HG02623 (cell line): ENCODE data around the gene EOGT.

Experiments
- ATAC-seq: cut with Tn5 transposase; IDR thresholded peaks from one replicate; pipeline ENCODE4 v1.9.1; 2021; ENCODE audit warnings: moderate library complexity; ENCODE audit not compliant: unreplicated experiment

Gene EOGT

GRCh38 chr3:69013253-69014021, at the start of gene EOGT:
Gene EOGT (minus strand): TSS chr3:69013684. CDS start chr3:69009846, 3,838 bp downstream.
- ATAC-seq: peak; percentile 82

- no peak for ATAC-seq
Observed at GRCh38 chr3:69059688-69060087, 46.2 kb upstream of the EOGT start.

- no peak for ATAC-seq
Observed at GRCh38 chr3:69058947-69059224, 45.4 kb upstream of the EOGT start.

GRCh38 chr3:69058180-69058946, 44.9 kb upstream of the EOGT start:
- ATAC-seq: peak; percentile 99

GRCh38 chr3:69052472-69052898, 39.0 kb upstream of the EOGT start:
- no peak for ATAC-seq

GRCh38 chr3:69051756-69052471, 38.4 kb upstream of the EOGT start, which contains the start of gene TMF1:
Gene TMF1 (minus strand): TSS chr3:69052333. CDS start chr3:69052086, 247 bp downstream.
- peak; percentile 97 for ATAC-seq

- no peak for ATAC-seq
Observed at GRCh38 chr3:69048990-69049389, 35.5 kb upstream of the EOGT start.

GRCh38 chr3:69044608-69045007, 31.1 kb upstream of the EOGT start:
- ATAC-seq: no peak

GRCh38 chr3:69033470-69033869, 20.0 kb upstream of the EOGT start:
- ATAC-seq: no peak

- ATAC-seq: no peak
Observed at GRCh38 chr3:69032737-69033136, 19.3 kb upstream of the EOGT start.

- ATAC-seq: no peak
Observed at GRCh38 chr3:69032142-69032541, 18.7 kb upstream of the EOGT start.

GRCh38 chr3:69031635-69032034, 18.2 kb upstream of the EOGT start:
- no peak for ATAC-seq

- no peak for ATAC-seq
Observed at GRCh38 chr3:69020857-69021256, 7.4 kb upstream of the EOGT start.

GRCh38 chr3:69020424-69020823, 6.9 kb upstream of the EOGT start:
- no peak for ATAC-seq

- no peak for ATAC-seq
Observed at GRCh38 chr3:69016901-69017300, 3.4 kb upstream of the EOGT start.

- ATAC-seq: no peak
Observed at GRCh38 chr3:69016102-69016501, 2.6 kb upstream of the EOGT start.

- no peak for ATAC-seq
Observed at GRCh38 chr3:69014022-69014580, 617 bp upstream of the EOGT start.

- ATAC-seq: peak; percentile 36
Observed at GRCh38 chr3:69012800-69013252, 658 bp downstream of the EOGT start.

- no peak for ATAC-seq
Observed at GRCh38 chr3:69012100-69012799, 1.2 kb downstream of the EOGT start.

GRCh38 chr3:69011096-69011730, 2.3 kb downstream of the EOGT start:
- no peak for ATAC-seq
